Measurements from ENCODE around the gene IQSEC2. TPM values are rescaled to one million over a fixed set of nuclear protein-coding genes. Genes with fewer than 3 reads are reported as not detected.

The IQSEC2 gene
- total and polyA plus RNA-seq, 2 of the 8 experiments (the other 6 are each of a cell fraction or from before 2014, with no cell fraction given) = 6.1 to 54.9 TPM

GRCh38 chrX:53283567-53283966, 2.2 kb upstream of the IQSEC2 start:
- no peak overlapping the region for H3K27ac ChIP-seq (ENCODE audit: low read depth, low read length)
- no peaks in the 10 kb centered on the region for H3K79me1 ChIP-seq (ENCODE audit: low read depth, low read length)
- POLR2A ChIA-PET (ENCODE audit: partially characterized antibody) = no interaction called here
- CTCF ChIA-PET (ENCODE audit: partially characterized antibody) = interaction anchor here (0.7 to 4.9 kb wide), 20 partner anchors 8 to 213 kb away, joined by 3 to 27 read pairs (median 4); no protein-coding TSS in a partner anchor
- no peak overlapping the region for H3K4ac ChIP-seq (replicated peaks; ENCODE audit: insufficient read length, low read depth, low read length)
- no peak overlapping the region for H4K8ac ChIP-seq (ENCODE audit: extremely low read depth, insufficient read depth, low read length)
- H3K18ac ChIP-seq (ENCODE audit: extremely low read depth, low read length) = no peak overlapping the region
- H3K56ac ChIP-seq (replicated peaks; ENCODE audit: insufficient read length, low read depth, low read length) = no peak overlapping the region
- H2AFZ ChIP-seq (ENCODE audit: low read length) = no peak overlapping the region
- H2BK15ac ChIP-seq (ENCODE audit: low read length) = no peak overlapping the region
- no peak for TF ChIP-seq SUZ12 (IDR thresholded peaks at IDR 0.05; ENCODE audit: low read length)
- TF ChIP-seq CBX8 (IDR thresholded peaks at IDR 0.05; ENCODE audit: borderline replicate concordance, low read depth, low read length) = no peak
- no peak for TF ChIP-seq MAX (IDR thresholded peaks at IDR 0.05)
- TF ChIP-seq SP2 (IDR thresholded peaks at IDR 0.05; ENCODE audit: low read length) = no peak
- TF ChIP-seq SIN3A (conservative IDR thresholded peaks at IDR 0.05 in 1 of 2, IDR thresholded peaks at IDR 0.05 in 1 of 2; ENCODE audit: low read depth in 1 of 2, low read length in 2 of 2) = no peak
- no peak for TF ChIP-seq TEAD4 (IDR thresholded peaks at IDR 0.05; ENCODE audit: low read depth, low read length)
- peaks cover 2% of the 10 kb centered on the region; the same call in 1 of the 2 replicates for H3K23me2 ChIP-seq (ENCODE audit: low read depth, low read length)
- no peak overlapping the region for H2BK5ac ChIP-seq (ENCODE audit: low read depth, low read length)
- H3K4me3 ChIP-seq (ENCODE audit: extremely low read depth in 1 of 4, insufficient read depth in 2 of 4, low read depth in 3 of 4, low read length in 4 of 4) = no peak overlapping the region
- no peaks in the 10 kb centered on the region for H3K36me3 ChIP-seq (ENCODE audit: control insufficient read depth in 2 of 4, insufficient read depth in 4 of 4, low read length in 3 of 4)
- H3K9ac ChIP-seq (replicated peaks in 1 of 4; ENCODE audit: extremely low read depth in 1 of 4, low read depth in 3 of 4, low read length in 3 of 4) = no peak overlapping the region
- H3K23ac ChIP-seq (ENCODE audit: insufficient read length) = no peak overlapping the region
- H3K27me3 ChIP-seq (replicated peaks in 1 of 4; ENCODE audit: control insufficient read depth in 3 of 4, extremely low read depth in 1 of 4, insufficient read depth in 3 of 4, low read length in 3 of 4) = no peaks in the 10 kb centered on the region
- no peaks in the 10 kb centered on the region for H3K9me3 ChIP-seq (ENCODE audit: insufficient read depth in 2 of 2, low read depth in 1 of 2, low read length in 1 of 2)
- H3K4me1 ChIP-seq (replicated peaks in 1 of 4; ENCODE audit: control insufficient read depth in 3 of 4, insufficient read depth in 4 of 4, low read length in 3 of 4) = peaks cover 0 to 13% (median 4%) of the 10 kb centered on the region in 4 experiments; a peak in 6 of 7 replicates
- 100% methylated on average over 3 of the region's 3 CpGs; no CpG with 5 or more reads in 1 of the 2 experiments for WGBS, 2 experiments (ENCODE audit: extremely low coverage in 1 of 2, insufficient coverage in 1 of 2, insufficient read length in 1 of 2, insufficient replicate concordance in 2 of 2, low coverage in 1 of 2, low lambda C conversion rate in 2 of 2, missing lambda C conversion rate in 1 of 2)
- no peak overlapping the region for H3K4me2 ChIP-seq (ENCODE audit: insufficient read depth in 1 of 2, low read depth in 2 of 2, low read length in 2 of 2)
- no peaks in the 10 kb centered on the region for H4K20me1 ChIP-seq (replicated peaks in 1 of 2; ENCODE audit: control insufficient read depth in 1 of 2, insufficient read depth in 2 of 2, low read length in 2 of 2)
- DNase-seq (ENCODE audit: low read depth in 1 of 2, low spot score in 2 of 2) (no peak), FAIRE-seq (no peak)
- no peak overlapping the region for H2AK5ac ChIP-seq (ENCODE audit: low read depth, low read length)
- no peak overlapping the region for H4K91ac ChIP-seq (replicated peaks; ENCODE audit: insufficient read length, low read length)
- no peak overlapping the region for H2BK20ac ChIP-seq (ENCODE audit: low read length)
- H4K5ac ChIP-seq (ENCODE audit: insufficient read length, low read depth, low read length) = no peak overlapping the region
- H3K79me2 ChIP-seq (ENCODE audit: control insufficient read depth in 1 of 2, insufficient read depth in 2 of 2, low read length in 2 of 2) = no peaks in the 10 kb centered on the region
- H3K14ac ChIP-seq (ENCODE audit: insufficient read length) = no peak overlapping the region
- H2BK120ac ChIP-seq (replicated peaks; ENCODE audit: low read depth, low read length) = no peak overlapping the region
- no peak overlapping the region for H2BK12ac ChIP-seq (ENCODE audit: low read depth, low read length)

Measured in H1 (cell line).